Measurements from ENCODE around the gene COX15.
"Not testable (repeated sequence)": the region's sequence is repeated elsewhere in the genome, so short reads cannot be mapped to it uniquely, and the experiment has no call there.

COX15 gene

GRCh38 chr10:99740260-99740659, 8.3 kb upstream of the COX15 start:
- Histone ChIP-seq H4K20me1 (ENCODE audit: control insufficient read depth, insufficient read depth, low read depth, low read length) (no peaks in the 10 kb centered on the region), H3K9me3 (ENCODE audit: control insufficient read depth, insufficient read depth, low read length) (peaks cover 10% of the 10 kb centered on the region; the same call in 1 of the 2 replicates), H3K4me2 (ENCODE audit: low read length) (no peak overlapping the region), H3K27ac (ENCODE audit: low read depth, low read length) (no peak overlapping the region), H3K27me3 (ENCODE audit: control insufficient read depth, low read length) (no peaks in the 10 kb centered on the region), H3K79me2 (ENCODE audit: control insufficient read depth, low read length) (peaks cover 17% of the 10 kb centered on the region), H3K36me3 (ENCODE audit: control insufficient read depth, low read length) (peaks cover 92% of the 10 kb centered on the region), H3K4me1 (ENCODE audit: control insufficient read depth, low read length) (peaks cover 4% of the 10 kb centered on the region; the same call in 1 of the 2 replicates), H3K4me3 (ENCODE audit: low read length) (no peak overlapping the region), H3K9me2 (replicated peaks; ENCODE audit: control insufficient read depth, low read length) (no peaks in the 10 kb centered on the region), H3F3A (ENCODE audit: control insufficient read depth, insufficient read depth) (no peaks in the 10 kb centered on the region)
- TF ChIP-seq, protein P1, sequence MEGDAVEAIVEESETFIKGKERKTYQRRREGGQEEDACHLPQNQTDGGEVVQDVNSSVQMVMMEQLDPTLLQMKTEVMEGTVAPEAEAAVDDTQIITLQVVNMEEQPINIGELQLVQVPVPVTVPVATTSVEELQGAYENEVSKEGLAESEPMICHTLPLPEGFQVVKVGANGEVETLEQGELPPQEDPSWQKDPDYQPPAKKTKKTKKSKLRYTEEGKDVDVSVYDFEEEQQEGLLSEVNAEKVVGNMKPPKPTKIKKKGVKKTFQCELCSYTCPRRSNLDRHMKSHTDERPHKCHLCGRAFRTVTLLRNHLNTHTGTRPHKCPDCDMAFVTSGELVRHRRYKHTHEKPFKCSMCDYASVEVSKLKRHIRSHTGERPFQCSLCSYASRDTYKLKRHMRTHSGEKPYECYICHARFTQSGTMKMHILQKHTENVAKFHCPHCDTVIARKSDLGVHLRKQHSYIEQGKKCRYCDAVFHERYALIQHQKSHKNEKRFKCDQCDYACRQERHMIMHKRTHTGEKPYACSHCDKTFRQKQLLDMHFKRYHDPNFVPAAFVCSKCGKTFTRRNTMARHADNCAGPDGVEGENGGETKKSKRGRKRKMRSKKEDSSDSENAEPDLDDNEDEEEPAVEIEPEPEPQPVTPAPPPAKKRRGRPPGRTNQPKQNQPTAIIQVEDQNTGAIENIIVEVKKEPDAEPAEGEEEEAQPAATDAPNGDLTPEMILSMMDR (IDR thresholded peaks at IDR 0.05; ENCODE audit: low read depth, low read length, poor library complexity, severe bottlenecking) = no peak
- TF ChIP-seq EZH2phosphoT487 (IDR thresholded peaks at IDR 0.05; ENCODE audit: borderline replicate concordance, low read length) = no peak

DNA sequence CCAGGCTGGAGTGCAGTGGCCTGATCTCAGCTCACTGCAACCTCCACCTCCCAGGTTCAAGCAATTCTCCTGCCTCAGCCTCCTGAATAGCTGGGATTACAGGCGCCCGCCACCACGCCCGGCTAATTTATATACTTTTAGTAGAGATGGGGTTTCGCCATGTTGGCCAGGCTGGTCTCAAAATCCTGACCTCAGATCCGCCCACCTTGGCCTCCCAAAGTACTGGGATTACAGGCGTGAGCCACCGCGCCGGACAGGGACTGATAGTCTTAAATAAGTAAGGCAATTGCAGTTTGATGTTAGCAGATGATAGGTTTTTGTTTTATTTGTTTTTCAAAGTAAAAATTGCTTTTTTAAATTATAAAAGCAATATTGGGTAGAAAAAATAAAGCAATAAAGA, 2.2 kb upstream of the COX15 start:
- Histone ChIP-seq H3K36me3 (ENCODE audit: control insufficient read depth, low read length) (peaks cover 63% of the 10 kb centered on the region), H3K4me2 (ENCODE audit: low read length) (0 out of 2 replicates have a peak overlapping the region, but pooled peaks have one; percentile 86), H3K4me1 (ENCODE audit: control insufficient read depth, low read length) (peaks cover 22% of the 10 kb centered on the region), H3K79me2 (ENCODE audit: control insufficient read depth, low read length) (peaks cover 70% of the 10 kb centered on the region)
- H3K27me3 ChIP-seq (ENCODE audit: control insufficient read depth, low read length); H4K20me1 ChIP-seq (ENCODE audit: control insufficient read depth, insufficient read depth, low read depth, low read length); H3K4me3 ChIP-seq (ENCODE audit: low read length); H3K9me2 ChIP-seq (replicated peaks; ENCODE audit: control insufficient read depth, low read length); H3K27ac ChIP-seq (ENCODE audit: low read depth, low read length); H3K9me3 ChIP-seq (ENCODE audit: control insufficient read depth, insufficient read depth, low read length); H3F3A ChIP-seq (ENCODE audit: control insufficient read depth, insufficient read depth): not testable (repeated sequence)

- no peaks in the 10 kb centered on the region for H3K27me3 ChIP-seq (ENCODE audit: control insufficient read depth, low read length)
- TF ChIP-seq, protein P1 (IDR thresholded peaks at IDR 0.05; ENCODE audit: low read depth, low read length, poor library complexity, severe bottlenecking) = no peak
- no peak for TF ChIP-seq EZH2phosphoT487 (IDR thresholded peaks at IDR 0.05; ENCODE audit: borderline replicate concordance, low read length)
- no peaks in the 10 kb centered on the region for H3K9me2 ChIP-seq (replicated peaks; ENCODE audit: control insufficient read depth, low read length)
- H3K79me2 ChIP-seq (ENCODE audit: control insufficient read depth, low read length) = peaks cover 70% of the 10 kb centered on the region
- peak overlapping the region; percentile 53 for H3K4me3 ChIP-seq (ENCODE audit: low read length)
- H3K36me3 ChIP-seq (ENCODE audit: control insufficient read depth, low read length) = peaks cover 62% of the 10 kb centered on the region
- peak overlapping the region; percentile 86 for H3K4me2 ChIP-seq (ENCODE audit: low read length)
- H3K27ac ChIP-seq (ENCODE audit: low read depth, low read length) = no peak overlapping the region
- no peaks in the 10 kb centered on the region for H3F3A ChIP-seq (ENCODE audit: control insufficient read depth, insufficient read depth)
- H4K20me1 ChIP-seq (ENCODE audit: control insufficient read depth, insufficient read depth, low read depth, low read length) = no peaks in the 10 kb centered on the region
- H3K4me1 ChIP-seq (ENCODE audit: control insufficient read depth, low read length) = peaks cover 21% of the 10 kb centered on the region
- H3K9me3 ChIP-seq (ENCODE audit: control insufficient read depth, insufficient read depth, low read length) = no peaks in the 10 kb centered on the region
These were observed 1.4 kb upstream of the COX15 start for GRCh38 chr10:99733366-99733765.

DNA sequence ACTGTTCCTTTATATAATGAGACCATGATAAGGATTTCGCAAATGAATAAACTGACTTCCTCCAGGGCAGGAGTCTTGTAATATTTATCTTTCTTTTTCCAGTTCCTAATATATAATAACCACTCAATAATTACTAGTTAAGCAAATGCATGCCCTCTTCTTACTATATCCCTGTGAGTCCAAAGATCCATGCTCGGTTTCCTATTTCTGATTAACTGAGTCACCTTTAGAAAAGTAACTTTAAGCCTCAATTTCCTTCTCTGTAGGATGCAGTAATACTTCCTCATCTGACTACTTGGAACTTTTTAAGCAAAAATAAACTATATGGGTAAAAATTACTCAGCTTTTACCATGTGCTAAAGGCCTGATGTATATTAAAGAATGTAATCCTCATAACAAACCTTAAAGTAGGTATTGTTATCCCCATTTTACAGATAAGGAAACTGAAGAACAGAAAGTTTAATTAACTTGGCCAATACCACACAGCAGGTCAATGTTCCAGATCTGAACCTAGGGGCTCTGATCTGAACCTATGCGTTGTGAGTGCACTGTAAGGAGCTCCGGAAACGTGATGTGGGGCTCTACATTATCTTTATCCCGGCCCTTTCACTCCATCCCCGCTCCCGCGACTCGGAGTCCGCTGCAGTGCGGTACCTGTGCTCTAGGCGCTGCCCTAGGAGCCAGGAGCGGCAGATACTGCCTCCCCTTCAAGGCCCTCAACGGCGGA, 458 bp downstream of the COX15 start:
- Histone ChIP-seq H3K79me2 (ENCODE audit: control insufficient read depth, low read length) (peaks cover 66% of the 10 kb centered on the region), H3K9me2 (replicated peaks; ENCODE audit: control insufficient read depth, low read length) (no peaks in the 10 kb centered on the region), H3K4me1 (ENCODE audit: control insufficient read depth, low read length) (peaks cover 19% of the 10 kb centered on the region), H3K27me3 (ENCODE audit: control insufficient read depth, low read length) (no peaks in the 10 kb centered on the region), H3K9me3 (ENCODE audit: control insufficient read depth, insufficient read depth, low read length) (no peaks in the 10 kb centered on the region), H4K20me1 (ENCODE audit: control insufficient read depth, insufficient read depth, low read depth, low read length) (no peaks in the 10 kb centered on the region), H3F3A (ENCODE audit: control insufficient read depth, insufficient read depth) (no peaks in the 10 kb centered on the region), H3K36me3 (ENCODE audit: control insufficient read depth, low read length) (peaks cover 62% of the 10 kb centered on the region), H3K4me2 (ENCODE audit: low read length) (peak overlapping the region; percentile 86), H3K4me3 (ENCODE audit: low read length) (peak overlapping the region; percentile 91), H3K27ac (ENCODE audit: low read depth, low read length) (peak overlapping the region; percentile 67)
- no peak for TF ChIP-seq EZH2phosphoT487 (IDR thresholded peaks at IDR 0.05; ENCODE audit: borderline replicate concordance, low read length)
- TF ChIP-seq, protein P1 (IDR thresholded peaks at IDR 0.05; ENCODE audit: low read depth, low read length, poor library complexity, severe bottlenecking) = no peak

All from DOHH2 (cell line).